HL-60 (cell line): ENCODE measurements around the gene TMEM151A.

Source experiments
- CTCF ChIP-seq: IDR thresholded peaks from one replicate; pipeline ENCODE4 v1.5.1; 2011; ENCODE audit warnings: low read length, control low read depth, inconsistent platforms; ENCODE audit not compliant: insufficient read depth
- GABPA ChIP-seq: IDR thresholded peaks from 2 replicates; pipeline ENCODE4 v1.6.1; 2012; ENCODE audit warnings: low read depth
- POLR2AphosphoS5 ChIP-seq: IDR thresholded peaks from 2 replicates; pipeline ENCODE4 v1.6.1; 2012; ENCODE audit warnings: low read depth
- REST ChIP-seq: IDR thresholded peaks from 2 replicates; pipeline ENCODE4 v1.6.1; 2012; ENCODE audit warnings: low read depth; ENCODE audit not compliant: insufficient replicate concordance

DNA sequence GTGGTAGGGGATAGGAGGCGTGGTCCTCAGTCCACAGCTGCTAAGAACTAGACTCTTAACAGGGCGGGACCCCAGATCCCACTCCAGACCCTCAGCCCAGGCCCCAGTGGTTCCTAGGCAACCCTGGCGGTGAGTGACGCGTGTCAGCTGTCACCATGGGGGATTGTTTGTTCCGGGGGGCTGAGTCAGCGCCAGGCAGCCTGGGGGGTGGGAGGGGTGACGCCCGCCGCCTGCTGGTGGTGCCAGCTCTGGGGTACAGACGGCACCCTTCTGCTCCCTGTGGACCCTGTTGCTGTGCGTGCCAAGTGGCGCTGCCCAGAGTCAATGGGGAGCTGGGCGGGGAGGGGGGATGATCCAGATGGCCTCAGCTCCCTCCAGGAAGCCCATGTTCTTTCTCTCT, 11.3 kb upstream of the TMEM151A start:
- TF ChIP-seq GABPA (no peak), CTCF (no peak), POLR2AphosphoS5 (no peak), REST (no peak)
